NCI-H446 treated with DMSO at 0.1 percent for 48 hours (cell line): Measurements from ENCODE around the gene SH2B3.
"Not testable (repeated sequence)": the region's sequence is repeated elsewhere in the genome, so short reads cannot be mapped to it uniquely, and the experiment has no call there.

ENCODE experiments used
- DNase-seq: peaks from one replicate; lab custom pipeline; 2025; lab: John Stamatoyannopoulos, UW

Gene SH2B3

DNA sequence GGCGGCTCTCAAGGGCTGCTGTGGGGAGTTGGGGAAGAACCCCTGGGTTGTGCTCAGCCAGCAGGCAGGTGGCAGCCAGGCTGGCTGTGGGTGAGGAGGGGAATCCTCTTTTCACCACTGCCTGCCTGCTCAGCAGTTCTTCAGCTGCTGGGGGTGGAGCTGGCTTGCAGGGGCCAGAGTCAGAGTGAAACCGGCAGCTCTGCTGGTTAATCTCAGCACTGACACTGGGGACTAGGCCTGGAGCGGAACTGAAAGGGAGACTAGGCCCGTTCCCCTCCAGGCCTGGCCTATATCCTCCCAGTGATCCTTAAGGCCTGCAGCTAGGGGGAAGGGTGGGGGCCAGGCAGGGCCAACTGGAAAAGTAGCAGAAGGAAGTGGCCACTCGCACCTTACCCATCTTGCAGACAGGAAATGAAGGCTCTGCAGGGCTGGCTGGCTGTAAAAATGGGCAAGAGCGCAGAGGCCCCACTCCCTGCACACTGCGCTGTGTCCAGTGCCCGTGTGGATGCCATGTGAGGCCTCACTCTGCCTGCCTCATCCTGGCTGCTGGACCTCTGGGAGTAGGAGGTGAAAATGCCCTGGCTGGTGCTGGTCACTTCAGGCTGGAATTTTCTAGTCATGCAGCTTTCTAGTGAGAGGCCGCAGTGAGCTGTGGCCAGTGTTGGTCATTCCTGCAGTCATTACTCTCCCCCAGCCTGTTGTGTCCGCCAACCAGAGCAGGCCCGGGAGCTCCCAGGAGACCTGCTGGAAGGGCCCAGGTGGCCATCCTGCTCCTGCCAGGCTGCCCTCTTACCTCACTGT lies 39.4 kb downstream of the SH2B3 start:
- DNase-seq: no peak

DNA sequence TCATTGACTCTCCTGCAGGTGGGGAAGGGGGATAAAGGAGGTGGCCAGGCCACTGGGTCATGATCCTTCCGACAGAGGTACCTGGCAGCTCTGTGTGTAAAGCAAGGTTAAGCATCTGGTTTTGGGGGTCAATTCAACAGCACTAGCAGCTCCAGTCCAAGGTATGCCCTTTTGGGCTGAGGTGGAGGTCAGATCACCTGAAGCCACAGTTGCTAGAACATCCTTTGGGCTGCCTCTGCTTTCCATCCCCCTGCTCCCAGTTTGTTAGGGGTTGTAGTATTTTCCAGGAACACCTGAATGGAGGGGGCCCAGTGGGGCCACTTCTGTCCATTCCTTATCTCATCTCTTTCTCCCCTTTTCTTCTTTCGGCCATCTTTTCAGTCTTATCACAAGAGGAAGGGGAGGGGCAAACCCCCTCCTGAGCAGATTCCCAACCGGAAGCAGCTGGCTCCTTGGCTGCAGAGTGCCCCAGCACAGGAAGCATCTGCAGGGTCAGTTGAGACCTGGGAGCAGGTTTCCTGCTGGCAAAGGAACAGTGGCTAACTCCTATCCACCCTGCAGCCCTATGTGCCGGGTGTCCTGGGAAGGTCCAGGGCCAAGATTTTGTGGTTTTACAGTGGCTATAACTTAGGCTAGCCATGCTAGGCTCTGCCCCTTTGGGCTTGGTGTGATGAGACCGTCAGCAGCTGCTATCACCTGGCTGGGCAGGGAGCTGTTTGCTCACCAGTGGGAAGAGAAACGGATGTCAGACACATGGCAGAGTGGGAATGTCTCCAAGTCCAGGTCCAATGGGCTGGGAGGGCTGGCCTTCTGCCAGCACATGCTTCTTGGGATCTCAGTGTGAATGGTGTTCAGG lies 40.2 kb downstream of the SH2B3 start:
- no peak for DNase-seq

DNA sequence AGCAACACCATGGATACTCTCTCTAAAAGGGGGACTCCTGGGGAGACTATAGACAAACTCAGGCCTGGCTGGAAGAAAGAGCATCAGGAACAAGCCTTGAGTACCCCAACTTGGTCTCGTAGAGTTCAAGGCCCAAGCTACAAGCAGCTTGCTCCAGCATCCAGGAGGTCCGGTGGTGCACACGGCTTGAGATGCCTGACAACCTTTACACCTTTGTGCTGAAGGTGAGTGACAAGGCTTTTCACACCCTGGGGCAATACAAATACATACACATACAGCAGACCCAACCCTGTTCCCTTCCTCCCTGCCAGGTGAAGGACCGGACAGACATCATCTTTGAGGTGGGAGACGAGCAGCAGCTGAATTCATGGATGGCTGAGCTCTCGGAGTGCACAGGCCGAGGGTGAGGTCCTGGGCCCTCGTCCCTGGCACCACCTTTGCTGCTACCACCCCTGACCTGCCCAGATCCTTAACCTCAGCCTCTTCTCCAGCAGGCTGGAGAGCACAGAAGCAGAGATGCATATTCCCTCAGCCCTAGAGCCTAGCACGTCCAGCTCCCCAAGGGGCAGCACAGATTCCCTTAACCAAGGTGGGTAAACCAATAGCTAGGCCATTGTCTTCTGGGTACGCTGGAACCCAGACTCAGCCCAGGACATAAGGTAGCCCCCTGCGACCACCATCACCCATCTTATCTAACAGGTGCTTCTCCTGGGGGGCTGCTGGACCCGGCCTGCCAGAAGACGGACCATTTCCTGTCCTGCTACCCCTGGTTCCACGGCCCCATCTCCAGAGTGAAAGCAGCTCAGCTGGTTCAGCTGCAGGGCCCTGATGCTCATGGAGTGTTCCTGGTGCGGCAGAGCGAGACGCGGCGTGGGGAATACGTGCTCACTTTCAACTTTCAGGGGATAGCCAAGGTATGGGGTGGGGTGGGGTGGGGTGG lies 41.2 kb downstream of the SH2B3 start:
- DNase-seq: no peak

DNA sequence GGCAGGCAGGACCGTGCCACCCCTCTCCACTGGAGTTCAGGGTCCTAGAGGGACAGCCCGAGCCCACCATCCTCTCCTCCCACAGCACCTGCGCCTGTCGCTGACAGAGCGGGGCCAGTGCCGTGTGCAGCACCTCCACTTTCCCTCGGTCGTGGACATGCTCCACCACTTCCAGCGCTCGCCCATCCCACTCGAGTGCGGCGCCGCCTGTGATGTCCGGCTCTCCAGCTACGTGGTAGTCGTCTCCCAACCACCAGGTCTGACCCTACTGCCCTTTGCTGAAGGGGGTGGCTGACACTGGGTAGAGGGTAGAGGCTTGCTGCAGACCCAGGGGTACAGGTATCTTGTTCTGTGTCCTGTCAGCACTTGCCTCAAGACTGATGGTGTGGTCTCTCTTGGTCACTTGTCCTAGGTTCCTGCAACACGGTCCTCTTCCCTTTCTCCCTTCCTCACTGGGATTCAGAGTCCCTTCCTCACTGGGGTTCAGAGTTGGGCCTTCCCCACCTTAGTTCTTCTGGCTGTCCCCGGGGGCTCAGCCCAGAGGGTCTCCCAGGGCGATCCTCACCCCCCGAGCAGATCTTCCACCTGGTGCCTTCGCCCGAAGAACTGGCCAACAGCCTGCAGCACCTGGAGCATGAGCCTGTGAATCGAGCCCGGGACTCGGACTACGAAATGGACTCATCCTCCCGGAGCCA lies 42.0 kb downstream of the SH2B3 start:
- DNase-seq: no peak

DNA sequence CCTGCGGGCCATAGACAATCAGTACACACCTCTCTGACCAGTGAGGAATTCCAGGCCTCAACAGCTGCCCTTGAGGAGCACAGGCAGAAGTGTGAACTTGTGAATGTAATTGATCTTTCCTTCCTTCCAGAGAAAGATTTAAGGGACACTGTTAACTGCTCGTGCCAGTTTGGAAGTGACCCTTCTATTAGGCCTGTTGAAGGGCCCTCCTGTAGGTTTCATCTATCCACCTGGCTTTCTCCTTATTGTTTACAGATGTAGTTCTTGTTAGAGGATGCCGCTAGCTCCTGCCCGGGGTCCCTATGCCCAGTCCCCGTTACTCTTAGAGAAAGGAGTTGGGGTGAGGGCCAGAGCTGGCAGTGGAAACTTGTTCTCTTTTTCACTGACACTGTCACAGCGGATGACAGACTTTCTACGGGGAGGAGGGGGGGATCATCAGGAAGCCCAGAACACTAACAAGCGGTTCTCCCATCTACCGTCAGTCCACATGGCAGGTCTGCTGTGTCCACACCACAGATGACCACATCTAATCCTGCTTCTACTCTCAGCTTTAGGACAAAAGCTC lies 42.6 kb downstream of the SH2B3 start:
- no peak for DNase-seq

DNA sequence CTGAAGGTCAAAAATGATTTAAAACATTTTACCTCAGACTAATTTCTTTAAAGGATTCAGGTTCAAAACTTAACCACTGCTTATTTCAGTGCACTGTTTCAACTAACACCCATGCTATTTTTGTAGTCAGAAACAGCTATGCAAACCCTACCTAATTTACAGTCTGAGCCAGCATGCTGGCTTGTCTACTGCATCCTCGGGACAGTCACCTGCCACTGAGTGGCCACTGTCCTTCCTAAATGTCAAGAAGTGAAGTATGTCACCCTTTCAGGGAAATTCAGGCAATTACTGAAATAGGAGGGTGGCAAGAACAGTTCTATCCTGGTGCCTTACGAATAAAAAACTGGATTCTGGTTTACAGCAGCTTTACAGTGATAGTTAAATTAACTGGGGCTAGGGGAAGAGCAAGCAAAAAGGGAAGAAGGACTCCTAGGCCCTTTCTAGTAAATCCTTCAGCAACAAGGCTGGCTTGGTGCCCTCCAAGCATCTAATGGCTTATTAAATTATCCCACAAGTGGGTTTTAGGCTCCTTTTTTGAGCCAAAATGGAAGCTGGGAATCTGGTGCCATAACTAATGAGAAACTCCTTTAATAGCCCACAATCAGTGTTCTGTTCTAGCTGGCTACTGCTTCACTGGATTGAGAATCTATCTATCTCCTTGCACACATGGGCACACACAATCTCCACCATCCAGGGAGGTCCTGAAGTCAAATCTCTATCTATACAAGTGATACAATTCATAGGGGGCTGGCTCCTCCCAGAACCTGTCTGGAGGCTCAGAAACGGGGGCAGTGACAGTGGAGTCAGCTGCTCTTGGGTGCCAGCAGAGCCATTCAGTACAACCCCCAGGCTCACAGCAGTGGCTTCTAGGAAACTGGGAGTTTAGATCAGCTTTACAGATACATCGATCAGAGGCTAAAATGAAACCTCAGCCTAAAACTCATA lies 43.4 kb downstream of the SH2B3 start:
- no peak for DNase-seq

DNA sequence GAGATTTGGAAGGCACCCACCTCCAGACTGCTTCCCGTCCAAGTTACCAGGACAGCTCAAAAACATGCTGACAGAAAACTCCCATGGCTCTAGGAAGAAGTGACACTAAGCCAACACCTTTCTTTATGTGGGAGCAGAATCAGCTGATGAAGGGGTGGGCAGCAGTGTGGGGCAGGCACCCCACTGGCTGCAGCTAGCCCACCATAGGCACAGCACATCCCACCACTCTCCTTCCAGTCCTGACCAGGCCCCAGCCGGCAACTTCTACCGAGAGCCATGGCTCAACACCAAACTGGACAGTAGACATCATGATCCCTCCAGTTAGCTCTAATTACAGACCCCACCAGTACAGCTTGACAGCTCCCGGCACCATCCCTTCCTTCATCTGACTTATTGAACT lies 45.0 kb downstream of the SH2B3 start:
- DNase-seq: no peak

DNA sequence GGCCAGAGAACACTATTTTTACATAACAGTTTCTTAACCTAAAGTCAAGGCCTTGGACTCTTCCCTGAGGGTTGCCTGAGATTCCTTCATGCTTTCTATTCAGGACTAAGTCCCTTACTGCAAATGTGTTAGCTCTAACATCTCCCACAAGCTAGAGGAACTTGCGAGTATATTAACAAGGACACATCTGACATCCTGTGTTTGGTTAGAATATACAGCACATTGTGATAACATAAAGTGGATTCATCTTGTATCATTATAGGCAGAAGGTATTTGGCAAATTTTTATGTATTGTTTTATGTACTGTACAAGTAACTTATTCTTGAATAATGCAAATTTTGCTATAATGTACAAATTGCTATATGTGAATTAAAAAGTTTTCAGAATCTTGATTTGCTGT lies 45.5 kb downstream of the SH2B3 start:
- DNase-seq: no peak

DNA sequence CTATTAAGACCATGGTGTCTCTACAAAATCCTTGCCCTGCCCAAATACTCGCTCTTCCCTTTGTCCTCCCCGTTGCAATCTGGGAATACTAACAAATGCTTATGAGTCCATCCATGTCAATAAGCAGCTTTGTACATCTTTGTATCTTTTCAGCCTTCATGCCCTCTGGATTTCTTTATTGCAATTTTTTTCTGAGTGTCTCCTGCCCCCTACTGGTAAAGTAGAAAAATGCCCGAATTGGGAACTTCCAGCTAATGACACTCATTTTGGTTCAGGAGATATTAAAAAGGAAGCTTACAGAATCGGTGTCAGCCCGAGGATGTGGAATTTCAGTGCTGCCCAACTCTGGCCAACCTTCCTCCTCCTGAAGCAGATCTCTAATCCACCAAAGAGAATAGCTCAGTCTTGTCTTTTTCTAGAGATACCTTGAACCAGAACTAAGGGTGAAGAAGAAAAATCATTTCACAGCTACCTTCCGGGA lies 46.0 kb downstream of the SH2B3 start:
- DNase-seq: no peak

DNA sequence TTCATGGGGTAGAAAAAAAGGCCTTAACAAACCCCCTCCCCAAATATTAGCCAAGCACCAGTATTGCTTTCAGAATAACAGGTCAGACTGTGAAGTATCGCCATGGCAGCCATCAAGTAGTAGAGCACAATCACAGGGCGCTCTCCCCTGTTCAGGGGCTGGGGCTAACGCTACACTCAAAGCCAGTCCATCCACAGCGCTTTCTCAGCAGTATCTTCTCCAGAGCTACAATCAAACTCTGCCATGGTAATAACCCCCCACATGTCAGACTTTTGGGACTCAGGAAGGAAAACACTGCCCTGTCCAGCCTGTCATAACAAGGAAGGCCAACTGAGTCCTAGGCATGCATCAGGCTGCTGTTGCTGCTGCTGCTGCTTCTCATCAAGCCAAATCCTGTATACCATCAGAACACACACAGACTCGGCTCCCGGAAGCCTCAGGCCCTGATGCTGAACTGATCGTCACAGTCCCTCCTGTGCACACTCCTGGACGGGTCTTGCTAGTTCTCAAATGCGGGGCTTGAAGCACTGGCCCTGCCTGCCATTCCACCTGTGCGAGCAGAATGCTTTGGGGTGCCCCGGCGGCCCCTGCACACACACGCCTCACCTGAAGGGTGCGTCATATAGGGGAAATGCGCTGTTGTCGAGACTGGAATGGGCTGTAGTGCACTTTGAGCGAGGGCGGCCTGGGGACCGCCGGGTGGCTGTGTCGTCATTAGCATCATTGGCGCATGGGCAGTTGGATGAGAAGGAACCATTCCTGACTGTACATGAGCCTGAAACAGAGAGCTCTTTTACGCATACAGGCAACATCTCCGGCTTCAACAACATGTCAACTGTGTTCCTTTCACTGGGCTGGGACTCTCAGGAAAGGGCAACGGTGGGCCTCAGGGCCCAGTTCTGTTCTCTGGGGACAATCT lies 47.6 kb downstream of the SH2B3 start:
- DNase-seq: no peak

DNA sequence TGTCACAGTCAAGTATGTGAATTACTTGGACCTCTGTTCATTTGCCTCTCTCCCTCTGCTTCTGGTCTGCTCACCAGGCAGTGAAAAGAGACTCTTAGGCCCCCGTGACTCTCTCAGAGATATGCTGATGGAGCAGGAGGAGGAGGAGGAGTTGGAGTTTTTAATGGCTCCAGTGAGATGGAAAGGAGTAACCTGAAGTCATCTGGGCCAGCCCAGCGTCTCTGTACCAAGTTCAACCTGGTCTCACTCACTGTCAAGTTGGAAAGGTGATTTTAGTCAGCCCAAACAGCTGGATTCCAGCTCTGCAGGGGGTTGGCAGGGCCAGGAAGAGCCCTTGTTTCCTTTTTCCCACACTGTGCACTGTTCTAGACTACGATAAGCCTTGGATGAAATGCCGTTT lies 48.6 kb downstream of the SH2B3 start:
- DNase-seq: no peak

DNA sequence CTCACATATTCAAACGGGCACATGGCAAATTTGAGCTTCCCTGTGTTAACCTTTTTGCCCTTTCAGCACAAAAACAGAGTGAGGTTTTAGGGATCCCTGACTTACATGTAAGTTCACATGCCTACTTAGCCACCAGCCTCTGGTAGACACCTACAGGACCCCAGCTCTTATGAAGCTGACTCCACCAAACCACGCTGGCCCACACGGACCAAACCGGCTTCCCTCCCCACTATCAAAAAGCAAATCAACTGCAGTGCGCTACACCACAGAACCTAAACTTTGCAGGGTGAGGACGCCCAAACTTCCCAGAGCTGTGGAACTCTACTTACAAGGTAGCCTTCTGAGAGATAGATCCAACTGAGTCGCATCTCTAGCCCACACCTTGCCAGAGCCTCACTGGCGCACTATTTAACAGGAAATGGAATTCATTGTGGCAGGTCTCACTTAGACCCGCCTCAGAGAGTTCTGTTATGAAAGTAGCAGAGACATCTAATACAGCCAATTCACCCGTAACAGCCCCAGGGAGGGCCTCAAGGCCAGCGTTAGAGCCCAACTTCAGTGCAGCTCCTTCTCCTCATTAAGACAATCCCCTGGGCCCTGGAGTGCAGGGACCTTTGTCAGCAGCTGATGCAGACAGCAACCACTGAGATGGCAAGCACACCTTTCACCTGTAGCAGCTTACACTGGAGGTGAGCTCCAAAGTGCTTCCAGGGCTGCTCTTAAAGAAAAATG lies 49.2 kb downstream of the SH2B3 start:
- no peak for DNase-seq

DNA sequence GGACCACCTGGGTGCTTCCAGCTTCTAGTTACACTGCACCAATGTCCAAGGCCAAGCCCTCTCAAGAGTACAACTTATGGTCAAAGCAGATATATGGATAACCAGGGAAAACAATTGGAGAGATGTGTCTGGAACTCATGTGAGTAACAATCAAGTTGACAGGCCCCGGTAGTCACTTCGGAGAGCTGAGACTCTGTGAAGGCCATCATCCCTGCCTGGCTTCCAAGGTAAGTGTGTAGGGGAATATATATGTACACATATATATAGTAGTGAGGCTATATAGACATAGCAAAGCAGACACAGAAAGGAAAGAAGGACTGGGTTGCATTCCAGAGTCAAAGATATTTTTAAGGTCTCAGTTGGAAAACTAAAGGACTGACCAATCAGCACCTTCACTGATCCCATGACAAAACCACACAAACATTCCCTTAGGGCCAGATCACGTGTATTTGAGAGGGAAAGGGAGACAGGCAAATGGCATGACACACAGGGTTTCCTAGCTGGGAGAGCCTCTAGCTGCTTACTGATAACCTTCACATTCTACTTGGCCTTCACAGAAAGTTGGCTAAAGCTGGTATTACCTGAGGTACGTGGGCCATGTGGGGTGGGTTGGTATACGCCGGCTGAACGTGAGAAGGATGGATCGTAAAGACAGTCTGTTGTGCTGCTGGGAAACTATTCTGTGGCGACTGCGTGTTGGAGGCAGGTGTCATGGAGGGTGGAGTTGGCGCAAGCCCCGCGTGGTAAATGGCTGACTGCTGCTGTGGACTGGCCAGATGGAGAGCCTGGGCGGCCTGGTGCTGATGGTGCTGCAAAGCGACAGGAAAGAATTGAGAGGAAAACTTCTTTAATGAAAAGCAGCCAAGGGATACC lies 50.0 kb downstream of the SH2B3 start:
- DNase-seq: no peak

DNA sequence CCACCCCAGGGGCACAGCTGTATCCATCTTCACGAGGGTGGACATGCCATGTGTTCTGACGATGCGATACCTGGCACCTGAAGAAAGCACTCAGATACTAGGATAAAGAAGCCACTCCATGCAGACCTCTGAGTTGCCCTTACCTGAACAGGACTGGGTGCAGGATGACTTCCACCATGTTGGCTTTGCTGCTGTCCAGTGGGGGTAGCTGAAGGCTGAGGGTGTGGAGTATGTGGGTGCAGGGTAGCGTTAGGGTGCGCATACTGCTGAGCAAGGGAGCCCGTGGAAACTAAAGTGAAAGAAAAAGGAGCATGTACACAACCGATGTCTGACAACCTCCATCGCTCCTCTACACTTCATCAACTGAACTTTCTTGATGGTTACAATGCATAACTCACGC lies 51.3 kb downstream of the SH2B3 start:
- DNase-seq: no peak

DNA sequence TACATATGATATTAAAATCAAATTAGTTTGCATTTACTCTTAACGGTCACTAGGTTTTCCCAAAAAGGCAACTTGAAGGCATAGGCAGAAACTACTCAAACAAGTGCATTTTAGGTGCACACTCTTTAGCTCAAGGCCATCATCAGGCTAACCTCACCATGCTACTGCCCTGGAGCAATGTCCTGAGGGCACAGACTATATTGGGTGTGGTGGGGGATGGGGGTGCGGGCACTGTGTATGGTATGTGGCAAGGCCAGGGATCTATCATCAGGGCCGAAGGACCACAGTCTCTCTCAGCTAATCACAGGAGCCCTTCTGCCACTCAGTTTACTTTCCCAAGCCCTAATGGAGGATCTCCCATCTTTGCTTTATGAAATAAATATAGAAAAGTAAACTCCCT lies 51.9 kb downstream of the SH2B3 start:
- no peak for DNase-seq

DNA sequence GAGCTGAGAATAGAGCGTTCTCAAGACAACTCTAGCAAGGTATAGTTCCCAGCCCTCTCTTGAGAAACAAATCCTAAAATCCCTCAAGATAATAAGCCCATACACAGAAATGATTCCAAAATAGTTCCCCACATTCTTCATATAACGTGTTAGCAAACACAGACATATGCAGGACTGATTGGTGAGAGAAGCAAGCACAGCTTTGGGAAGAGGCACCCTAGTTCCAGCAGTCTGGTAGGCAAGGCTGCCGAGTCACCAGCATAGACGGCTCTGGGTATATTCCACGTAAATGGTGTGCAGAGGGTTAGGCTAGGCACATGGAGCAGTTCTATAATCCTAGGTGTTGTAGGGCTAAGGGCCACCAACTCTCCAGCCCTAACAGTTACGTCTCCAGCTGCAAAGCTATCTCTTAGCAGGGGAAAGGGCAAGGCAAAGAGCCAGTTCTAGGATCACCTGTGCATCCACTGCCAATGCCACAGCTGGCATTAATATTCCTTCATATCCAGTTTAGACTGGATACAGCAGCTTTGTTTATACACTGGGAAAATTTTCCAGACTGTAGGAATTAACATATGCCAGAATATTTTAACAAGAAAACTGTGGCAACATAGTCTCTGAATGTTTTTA lies 52.9 kb downstream of the SH2B3 start:
- DNase-seq: no peak

DNA sequence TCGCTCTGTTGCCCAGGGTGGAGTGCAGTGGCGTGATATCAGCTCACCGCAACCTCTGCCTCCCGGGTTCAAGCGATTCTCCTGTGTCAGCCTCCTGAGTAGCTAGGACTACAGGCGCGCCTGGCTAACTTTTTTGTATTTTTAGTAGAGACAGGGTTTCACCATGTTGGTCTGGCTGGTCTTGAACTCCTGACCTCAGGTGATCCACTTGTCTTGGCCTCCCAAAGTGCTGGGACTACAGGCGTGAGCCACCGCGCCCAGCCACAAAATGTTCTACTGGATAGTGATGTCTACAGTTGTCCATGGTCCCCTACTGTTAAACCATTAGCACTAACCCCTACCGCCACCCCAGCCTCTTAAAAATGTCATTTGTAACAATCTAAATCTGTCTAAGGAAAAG lies 54.4 kb downstream of the SH2B3 start:
- not testable (repeated sequence) for DNase-seq
